HG03342 (cell line): ENCODE results near the gene PGAM2.

Source experiments
- ATAC-seq: cut with Tn5 transposase; IDR thresholded peaks from one replicate; pipeline ENCODE4 v1.9.1; 2021; ENCODE audit warnings: mild to moderate bottlenecking, moderate library complexity; ENCODE audit not compliant: unreplicated experiment

Gene PGAM2

GRCh38 chr7:44065431-44066110, at the start of gene PGAM2:
PGAM2 (minus strand) TSS chr7:44065567; CDS start chr7:44065529, 38 bp downstream.
- ATAC-seq: no peak

- no peak for ATAC-seq
These were observed 49.4 kb upstream of the PGAM2 start for GRCh38 chr7:44114586-44115310.

GRCh38 chr7:44113764-44114354, 48.5 kb upstream of the PGAM2 start:
- ATAC-seq: no peak

- no peak for ATAC-seq
These were observed 47.8 kb upstream of the PGAM2 start for GRCh38 chr7:44112997-44113763.

DNA sequence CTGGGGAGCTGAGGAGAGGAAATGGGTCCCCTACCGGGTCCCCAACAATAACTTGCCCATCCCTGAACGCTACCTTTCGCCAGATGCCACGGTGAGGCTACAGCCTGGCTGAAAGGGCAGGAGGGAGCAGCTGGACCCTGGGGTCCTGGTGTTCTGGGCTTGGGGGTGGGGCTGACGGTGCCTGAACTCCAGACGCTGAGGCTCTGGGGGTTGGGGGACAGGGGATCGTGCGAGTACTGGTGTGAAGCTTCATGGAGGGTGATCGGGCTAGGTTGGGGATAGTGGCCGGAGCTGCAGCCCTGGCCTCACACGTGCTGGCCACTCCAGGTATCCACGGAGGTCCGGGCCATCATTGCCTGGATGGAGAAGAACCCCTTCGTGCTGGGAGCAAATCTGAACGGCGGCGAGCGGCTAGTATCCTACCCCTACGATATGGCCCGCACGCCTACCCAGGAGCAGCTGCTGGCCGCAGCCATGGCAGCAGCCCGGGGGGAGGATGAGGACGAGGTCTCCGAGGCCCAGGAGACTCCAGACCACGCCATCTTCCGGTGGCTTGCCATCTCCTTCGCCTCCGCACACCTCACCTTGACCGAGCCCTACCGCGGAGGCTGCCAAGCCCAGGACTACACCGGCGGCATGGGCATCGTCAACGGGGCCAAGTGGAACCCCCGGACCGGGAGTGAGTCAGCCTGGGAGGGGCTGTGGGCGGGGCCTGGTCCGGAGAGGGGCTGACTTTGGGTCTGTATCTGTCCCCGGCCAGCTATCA, 47.0 kb upstream of the PGAM2 start:
- no peak for ATAC-seq

- ATAC-seq: no peak
These were observed 46.4 kb upstream of the PGAM2 start for GRCh38 chr7:44111761-44112160.

- ATAC-seq: no peak
These were observed 45.6 kb upstream of the PGAM2 start for GRCh38 chr7:44110719-44111635.

DNA sequence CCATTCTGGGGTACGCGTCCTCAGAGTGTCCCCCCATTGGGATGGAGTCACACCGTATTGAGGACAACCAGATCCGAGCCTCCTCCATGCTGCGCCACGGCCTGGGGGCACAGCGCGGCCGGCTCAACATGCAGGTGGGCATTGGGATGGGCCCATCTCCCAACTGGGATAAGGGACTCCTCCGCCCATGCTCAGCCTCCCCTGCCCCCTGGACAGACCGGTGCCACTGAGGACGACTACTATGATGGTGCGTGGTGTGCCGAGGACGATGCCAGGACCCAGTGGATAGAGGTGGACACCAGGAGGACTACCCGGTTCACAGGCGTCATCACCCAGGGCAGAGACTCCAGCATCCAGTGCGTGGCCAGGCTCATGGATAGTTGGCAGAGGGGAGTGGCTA, 44.6 kb upstream of the PGAM2 start:
- no peak for ATAC-seq

GRCh38 chr7:44108768-44109750, 43.7 kb upstream of the PGAM2 start:
- no peak for ATAC-seq

- ATAC-seq: no peak
These were observed 42.8 kb upstream of the PGAM2 start for GRCh38 chr7:44107961-44108767.

- ATAC-seq: no peak
These were observed 42.0 kb upstream of the PGAM2 start for GRCh38 chr7:44107116-44107960.

GRCh38 chr7:44106311-44107065, 41.1 kb upstream of the PGAM2 start:
- ATAC-seq: no peak

DNA sequence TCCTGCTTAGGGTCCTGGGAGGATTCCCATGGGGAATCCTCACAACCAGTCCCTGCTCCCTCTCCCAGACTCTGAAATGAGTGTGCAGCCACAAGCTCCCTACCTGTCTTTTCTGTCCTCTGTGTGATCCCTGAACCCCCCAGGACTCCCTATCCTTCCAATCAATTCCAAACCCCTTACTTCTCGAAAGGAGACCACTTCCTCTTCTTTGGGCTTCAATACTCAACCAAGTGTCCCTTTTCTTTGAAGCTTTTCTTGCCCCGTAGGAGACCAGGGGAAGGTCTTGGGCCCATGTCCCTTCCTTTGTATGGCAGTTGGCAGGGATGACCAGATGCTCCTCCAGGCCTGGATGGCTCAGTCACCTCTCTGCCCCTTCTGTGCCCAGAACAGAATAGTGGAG, 40.5 kb upstream of the PGAM2 start:
- ATAC-seq: no peak

GRCh38 chr7:44104860-44105771, 39.7 kb upstream of the PGAM2 start:
- no peak for ATAC-seq
